GM19025 (cell line): ENCODE data around the gene BSG.
"Not testable (repeated sequence)": the region's sequence is repeated elsewhere in the genome, so short reads cannot be mapped to it uniquely, and the experiment has no call there.

ENCODE experiments used
- ATAC-seq: cut with Tn5 transposase; IDR thresholded peaks from one replicate; pipeline ENCODE4 v1.9.1; 2021; ENCODE audit warnings: mild to moderate bottlenecking, low read depth, moderate library complexity; ENCODE audit not compliant: unreplicated experiment

BSG gene

DNA sequence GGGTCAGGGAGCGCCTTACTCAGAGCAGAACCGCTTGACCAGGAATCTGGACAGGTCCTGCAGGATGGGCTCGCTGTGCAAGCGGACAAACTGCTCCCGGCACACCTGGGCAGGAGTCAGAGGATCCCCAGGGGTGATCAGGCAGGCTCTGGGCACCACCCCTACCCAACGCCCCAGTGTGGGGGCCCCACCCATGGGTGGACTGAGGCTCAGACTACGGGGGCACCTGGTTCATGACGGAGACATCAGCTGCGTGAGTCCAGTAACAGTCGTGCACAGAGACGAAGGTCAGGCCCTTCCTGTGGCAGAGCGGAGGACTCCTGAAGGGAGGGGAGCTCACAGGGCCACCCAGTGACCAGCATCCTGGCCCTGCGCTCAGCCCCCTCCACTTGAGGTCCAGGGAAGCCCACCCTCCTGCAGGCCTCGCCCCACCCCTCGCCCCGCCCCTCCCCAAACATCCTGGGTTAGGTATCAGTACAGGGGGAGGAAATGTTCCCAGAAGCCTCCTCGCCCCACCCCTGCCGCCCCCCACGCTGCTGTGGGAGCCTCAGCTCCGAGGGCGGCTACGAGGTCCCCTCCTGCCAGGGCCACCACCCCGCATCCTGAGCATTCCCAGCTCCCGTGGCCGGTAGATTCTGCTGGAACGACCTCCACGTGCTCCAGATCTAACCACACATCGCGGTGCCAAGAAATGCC is 45.3 kb downstream of the BSG start:
- no peak for ATAC-seq

- ATAC-seq = no peak
Measured at GRCh38 chr19:618247-618619, 45.8 kb downstream of the BSG start.

- ATAC-seq = no peak
Measured at GRCh38 chr19:618674-619285, 46.4 kb downstream of the BSG start.

DNA sequence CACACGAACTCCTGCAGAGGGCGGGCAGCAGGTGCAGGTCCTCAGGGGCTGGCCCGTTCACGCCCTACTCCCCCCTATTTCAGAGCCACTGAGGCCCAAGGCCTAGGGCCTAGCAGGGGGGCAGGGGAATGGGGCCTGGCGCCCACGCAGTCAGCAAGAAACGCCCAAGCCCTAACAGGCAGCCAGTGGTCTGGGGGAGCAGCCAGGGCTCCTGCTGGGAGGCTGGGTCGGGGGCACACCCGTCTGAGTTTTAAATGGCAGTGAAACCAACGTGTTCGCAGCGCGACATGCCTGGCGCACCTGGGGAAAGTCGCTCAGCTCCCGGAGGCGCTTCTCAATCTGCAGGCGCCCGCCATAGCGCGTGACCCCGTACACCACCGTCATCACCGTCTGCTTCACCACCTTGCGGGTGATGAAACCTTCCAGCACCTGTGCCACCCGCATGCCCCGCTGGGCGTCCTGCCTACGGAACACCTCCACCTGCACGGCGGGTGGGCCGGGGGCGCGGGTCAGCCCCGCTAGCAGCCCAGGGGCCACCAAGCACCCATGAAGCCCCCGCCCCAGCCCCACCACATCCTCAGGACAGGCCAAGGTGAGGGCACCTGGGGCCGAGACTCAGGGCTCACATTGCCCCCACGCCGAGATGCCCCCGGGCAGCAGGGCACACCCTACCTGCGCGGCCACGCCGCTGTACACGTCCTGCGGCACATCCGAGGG is 47.0 kb downstream of the BSG start:
- no peak for ATAC-seq

DNA sequence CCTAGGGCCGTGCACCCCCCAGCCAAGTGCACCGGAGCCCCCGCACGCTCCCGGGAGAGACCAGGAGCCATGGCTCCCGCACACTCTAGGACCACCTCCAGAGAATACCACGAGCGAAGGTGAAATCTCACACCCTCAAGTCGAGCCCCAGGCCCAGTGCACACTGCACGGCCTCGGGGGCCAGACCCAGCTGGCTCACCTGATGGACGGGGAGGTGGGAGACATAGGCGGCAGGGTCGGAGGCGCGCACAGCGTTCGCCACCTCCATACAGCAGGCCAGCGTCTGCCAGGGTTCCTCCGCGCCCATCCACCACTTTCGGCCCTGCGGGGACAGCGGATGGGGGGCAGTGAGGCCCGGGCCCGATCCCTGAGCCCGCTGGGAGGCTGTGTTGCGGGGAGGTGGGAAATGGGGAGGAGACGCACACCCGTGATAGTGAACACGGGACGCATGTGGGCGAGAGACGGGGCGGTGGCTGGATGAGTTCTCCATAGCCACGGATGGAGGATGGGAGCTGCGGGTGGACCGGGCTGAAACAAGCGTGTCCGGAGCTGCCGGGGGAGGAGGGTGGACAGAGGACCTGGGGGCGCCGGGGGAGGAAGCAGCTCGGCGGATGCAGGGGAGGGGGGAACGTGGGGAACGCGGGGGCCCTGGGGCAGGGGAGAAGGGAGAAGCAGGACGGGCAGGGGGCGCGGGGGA is 47.9 kb downstream of the BSG start:
- no peak for ATAC-seq

DNA sequence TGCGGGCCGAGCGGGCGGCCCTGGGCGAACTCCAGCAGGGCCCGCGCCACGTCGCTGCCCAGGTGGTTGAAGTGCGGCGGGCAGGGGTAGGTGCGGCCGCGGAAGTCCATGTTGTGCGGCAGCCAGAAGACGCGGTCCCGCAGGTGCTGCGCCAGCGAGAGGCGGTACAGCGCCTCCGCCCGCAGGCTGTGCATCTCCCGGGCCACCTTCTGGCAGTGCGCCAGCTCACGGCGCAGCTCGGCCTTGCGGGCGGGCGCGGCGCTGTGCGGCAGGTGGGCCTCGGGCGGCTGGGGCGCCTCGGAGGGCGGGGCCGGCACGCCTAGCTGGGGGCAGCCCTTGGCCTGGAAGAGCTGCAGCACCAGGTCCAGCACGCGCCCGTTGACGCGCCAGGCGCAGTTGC is 48.8 kb downstream of the BSG start:
- not testable (repeated sequence) for ATAC-seq

GRCh38 chr19:621819-622218 is 49.4 kb downstream of the BSG start:
- ATAC-seq = no peak

DNA sequence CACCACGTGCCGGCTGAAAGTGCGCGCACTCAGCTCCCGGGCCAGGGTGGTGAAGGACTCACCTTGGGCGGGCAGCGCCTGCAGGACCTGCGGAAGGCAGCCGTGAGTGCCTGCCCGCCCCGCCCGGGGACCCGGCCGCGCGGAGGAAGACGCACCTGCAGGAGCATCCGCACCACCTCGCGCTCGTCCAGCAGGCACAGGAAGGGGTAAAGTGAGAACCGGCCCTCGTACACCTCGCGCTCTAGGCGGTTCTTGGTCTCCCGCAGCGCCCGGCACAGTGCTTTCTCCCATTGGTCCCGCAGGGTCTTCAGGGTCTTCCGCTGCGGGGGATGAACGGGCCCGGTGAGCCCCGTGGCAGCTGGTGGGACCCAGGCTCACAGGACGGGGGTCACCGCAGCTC is 50.3 kb downstream of the BSG start:
- no peak for ATAC-seq

GRCh38 chr19:623175-623916 is 51.0 kb downstream of the BSG start:
- no peak for ATAC-seq

DNA sequence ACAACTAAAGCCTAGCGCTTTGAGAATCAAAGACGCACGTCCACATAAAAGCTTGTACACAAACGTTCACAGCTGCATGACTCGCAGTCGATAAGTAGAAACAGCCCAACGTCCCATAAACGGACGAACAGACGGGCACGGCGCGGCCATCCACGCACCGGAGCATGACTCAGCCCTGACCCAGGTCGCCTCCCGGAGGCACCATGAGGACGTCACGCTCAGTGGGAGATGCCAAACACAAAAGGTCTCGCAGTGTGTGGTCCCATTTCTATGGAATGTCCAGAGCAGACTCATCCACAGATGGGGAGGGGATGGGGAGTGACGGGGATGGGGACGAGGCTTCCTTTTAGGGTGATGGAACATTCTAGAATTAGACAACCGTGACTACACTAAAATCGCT is 51.6 kb downstream of the BSG start:
- no peak for ATAC-seq

DNA sequence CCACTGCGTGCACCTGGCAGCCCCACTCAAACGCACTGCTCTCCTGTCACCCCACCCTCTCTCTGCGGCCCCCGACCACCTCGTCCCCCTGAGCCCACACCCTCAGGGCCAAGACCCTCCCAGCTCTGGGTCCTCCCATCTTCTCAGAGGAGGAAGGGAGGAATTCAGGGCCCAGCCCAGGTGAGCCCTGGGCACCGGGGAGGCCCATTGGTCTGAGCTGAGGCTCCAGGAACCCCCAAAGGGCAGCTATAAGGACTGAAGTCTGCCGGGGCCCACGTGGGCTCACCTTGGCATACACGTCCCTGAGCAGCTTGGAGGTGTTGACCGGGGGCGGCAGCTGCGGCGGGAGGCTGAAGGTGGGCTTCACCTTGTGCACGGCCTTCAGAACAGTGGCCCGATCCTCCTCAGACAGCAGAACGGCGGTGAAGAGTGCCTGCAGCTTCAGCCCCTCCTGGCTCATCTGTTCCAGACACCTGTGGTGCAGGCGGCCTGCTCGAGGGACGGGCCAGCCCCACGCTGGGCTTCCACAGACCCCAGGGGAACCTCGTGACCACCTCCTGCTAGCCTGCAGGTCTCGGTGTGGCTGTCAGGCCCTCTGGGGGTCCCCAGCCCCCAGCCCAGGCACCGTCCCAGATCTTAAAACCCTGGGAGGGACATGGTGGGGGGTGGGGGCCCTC is 52.2 kb downstream of the BSG start:
- ATAC-seq = no peak

DNA sequence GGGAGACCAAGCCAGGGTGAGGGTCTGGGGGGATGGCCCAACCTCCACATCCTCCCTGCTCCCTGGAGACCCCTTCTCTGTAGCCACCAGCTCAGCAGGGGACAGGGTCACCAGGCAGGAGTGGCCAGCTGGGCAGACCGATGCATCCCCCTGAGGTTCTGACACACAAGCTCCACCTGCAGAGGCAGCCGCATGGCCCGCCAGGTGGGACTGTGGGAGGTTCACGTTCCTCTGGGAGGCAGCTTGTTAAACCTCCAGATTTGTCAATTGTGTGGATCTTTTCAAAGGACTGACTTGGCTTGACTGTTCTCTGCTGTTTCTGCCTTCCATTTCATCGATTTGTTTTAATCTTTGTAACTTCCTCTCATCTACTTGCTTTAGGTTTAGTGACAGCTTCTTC is 52.9 kb downstream of the BSG start:
- no peak for ATAC-seq

- ATAC-seq = not testable (repeated sequence)
Measured at GRCh38 chr19:626566-626965, 54.2 kb downstream of the BSG start.

GRCh38 chr19:628168-628567 is 55.8 kb downstream of the BSG start:
- no peak for ATAC-seq

DNA sequence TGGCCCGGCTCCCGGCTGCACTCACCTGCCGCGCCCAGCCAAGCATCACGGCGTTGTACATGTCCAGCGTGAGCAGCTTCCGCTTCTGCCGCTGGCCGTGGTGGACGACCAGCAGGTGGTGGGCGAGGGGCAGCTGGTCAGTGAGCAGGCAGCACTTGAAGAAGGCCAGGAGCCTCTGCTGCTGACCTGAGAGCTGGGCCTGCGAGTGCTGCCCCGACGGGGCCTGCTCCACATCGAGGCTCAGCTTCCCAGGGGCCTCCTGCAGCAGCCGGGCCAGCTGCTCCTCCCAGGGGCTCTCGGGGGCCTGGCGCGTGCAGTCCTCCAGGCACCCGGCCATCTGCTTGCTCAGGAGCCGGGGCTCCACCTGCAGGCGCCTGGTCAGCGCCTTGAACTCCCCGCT is 57.1 kb downstream of the BSG start:
- not testable (repeated sequence) for ATAC-seq

- no peak for ATAC-seq
Measured at GRCh38 chr19:629961-630714, 57.7 kb downstream of the BSG start.

GRCh38 chr19:632579-633067 is 60.2 kb downstream of the BSG start:
- no peak for ATAC-seq
